Fibroblast of skin of scalp (primary cell): ENCODE measurements around the gene NFIC.
"Not testable (repeated sequence)": the region's sequence is repeated elsewhere in the genome, so short reads cannot be mapped to it uniquely, and the experiment has no call there.

Experiments
- DNase-seq: peaks from one replicate; pipeline ENCODE4 v3.0.0-alpha.2; 2013

Gene NFIC

DNA sequence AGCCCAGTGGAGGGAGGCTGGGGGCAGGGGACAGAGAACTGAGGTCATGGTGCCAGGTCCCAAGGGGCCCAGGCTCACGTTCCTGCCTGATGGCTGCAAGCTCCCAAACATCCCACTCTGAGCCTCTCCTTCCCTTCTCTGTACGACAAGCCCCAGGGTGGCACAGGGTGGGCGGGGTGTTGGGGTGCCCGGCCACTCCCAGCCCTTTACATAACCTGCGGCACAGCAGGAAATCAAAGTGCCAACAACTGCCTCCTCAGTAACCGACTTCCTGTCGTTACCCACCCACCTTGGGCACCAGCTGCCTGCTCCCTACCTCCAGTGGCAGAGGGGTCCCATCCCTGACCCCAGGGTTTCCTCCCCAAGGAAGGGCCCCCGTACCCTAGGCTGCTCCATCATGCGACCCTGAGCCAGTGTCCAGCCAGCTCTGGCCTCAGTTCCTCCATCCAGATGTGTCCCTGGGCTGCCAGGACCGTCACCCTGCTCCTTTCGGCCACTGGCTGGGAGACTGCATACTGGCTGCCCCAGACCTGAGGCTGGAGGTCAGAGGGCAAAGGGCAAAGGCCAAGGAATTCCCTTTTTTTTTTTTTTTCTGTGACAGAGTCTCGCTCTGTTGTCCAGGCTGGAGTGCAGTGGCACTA, 27.7 kb upstream of the NFIC start:
- DNase-seq: no peak

DNA sequence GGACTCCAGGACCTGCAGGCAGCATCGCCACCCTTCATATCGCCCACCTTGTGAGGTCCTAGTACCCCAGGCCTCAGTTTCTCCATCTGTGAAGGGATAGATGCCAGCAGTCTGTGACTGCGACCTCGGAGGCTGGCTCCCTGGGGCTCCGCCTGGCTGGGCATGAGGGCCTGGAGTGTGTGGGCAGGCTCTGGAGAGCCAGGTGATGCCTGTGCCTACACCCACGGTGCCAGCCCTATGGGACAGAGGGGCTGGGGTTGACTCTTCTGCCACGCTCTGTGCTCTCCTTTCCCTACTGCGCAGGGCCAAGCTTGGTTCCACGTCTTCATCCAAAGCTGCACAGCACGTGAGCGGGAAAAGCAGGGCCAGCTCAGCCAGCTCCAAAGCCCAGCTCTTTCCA, 26.0 kb upstream of the NFIC start:
- DNase-seq: no peak

DNA sequence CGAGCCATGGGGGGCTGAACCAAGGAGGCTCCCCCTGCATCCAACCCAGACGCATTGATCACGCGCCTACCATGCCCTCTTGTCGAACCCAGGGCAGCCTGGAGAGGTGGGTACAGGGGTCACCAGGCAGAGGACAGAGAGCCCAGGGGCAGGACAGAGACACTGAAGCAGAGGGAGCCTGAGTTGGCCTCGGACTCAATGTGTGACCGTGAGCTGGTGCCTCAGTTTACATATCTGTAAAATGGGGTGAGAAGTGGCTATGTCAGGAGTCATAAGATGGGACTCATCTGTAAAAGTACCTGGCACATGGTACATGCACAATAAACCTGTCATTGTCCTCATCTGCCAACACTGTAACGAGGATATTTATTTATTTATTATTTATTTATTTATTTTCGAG, 24.1 kb upstream of the NFIC start:
- DNase-seq: no peak

DNA sequence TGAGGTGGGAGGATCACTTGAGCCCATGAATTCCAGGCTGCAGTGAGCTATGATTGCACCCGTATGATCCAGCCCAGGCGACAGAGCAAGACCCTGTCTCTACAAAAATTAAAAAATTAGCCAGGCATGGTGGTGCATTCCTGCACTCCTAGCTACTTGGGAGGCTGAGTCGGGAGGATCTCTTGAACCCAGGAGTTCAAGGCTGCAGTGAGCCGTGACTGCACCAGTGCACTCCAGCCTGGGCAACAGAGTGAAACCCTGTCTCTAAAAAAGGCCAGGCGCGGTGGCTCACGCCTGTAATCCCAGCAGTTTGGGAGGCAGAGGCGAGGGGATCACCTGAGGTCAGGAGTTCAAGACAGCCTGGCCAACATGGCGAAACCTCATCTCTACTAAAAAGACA, 23.4 kb upstream of the NFIC start:
- DNase-seq: not testable (repeated sequence)

DNA sequence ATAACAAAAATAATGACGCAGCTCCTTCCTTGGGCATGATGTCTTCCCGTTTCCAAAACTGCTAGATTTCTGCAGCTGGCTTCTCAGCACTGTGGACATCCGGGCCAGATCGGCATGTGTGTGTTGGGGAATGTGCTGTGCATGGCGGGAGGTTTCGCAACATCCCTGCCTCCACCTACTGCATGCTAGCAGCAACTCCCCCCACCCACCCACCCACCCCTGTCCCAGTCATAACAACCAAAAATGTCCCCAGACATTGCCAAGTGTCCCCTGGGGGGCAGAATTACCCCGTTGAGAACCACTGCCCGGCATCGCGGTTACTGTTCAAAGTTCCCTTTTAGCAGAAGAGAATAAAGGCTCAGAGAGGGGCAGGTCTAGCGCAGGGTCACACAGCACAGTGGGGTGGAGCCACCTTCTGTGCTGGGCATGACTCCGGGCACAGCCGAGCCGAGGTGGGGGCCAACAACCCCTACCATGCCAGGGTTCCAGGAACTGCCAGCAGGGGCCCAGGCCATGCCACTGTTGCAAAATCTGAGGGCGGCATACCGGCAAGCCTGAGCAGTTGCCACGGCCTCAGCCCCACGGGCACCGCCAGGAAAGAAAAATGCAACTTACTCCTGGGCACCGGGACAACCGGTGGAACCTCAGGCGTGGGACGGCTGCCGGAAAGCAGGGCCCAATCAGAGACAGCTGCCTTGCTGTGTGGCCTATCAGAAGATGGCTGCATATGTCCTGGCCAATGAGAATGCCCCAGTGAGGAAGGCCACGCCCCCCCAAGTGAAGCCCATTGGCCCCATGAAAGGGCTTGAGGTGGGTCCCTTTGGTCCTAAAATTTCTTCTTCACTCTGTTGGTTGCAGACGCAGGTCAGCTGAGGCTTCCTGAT, 22.5 kb upstream of the NFIC start:
- DNase-seq: peak; percentile 82

DNA sequence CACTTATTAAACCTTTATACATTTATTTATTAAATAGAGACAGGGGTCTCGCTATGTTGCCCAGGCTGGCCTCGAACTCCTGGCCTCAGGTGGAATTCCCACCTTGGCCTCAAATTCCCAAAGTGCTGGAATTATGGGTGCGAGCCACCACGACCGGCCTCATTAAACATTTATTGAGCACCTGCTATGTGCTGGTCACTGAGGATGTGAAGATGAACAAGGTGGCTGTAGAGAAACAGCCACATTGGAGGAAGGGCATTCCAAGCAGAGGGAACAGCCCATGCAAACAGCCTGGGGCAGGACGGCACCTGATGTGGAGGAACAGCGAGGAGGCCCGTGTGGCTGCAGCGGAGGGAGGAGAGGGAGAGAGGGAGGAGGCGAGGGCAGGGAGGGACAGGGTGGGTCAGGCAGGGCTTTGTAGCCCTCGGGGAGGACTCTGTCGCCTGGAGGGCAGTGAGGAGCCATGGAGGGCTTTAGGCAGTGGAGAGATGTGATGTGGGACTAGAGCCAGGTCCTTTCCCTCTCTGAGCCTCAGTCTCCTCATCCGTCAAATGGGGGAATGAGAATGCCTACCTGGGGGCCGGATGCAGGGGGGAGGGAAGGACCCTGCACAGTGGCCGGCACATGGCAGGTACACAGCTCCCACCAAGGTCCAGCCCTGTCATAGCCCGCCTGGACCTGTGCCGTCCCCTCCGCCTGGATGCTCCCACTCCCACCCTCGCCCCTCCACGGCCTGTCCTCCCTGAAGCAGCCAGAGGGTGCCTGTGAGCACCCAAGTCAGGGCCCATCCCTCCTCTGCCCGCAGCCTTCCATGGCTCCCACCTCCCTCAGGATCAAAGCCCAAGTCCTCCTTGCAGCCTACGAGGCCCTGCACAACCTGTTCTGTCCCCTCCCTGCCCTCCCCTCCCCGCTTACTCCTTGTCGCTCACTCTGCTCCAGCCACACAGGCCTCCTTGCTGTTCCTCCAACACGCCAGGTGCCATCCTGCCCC, 21.5 kb upstream of the NFIC start:
- DNase-seq: no peak

DNA sequence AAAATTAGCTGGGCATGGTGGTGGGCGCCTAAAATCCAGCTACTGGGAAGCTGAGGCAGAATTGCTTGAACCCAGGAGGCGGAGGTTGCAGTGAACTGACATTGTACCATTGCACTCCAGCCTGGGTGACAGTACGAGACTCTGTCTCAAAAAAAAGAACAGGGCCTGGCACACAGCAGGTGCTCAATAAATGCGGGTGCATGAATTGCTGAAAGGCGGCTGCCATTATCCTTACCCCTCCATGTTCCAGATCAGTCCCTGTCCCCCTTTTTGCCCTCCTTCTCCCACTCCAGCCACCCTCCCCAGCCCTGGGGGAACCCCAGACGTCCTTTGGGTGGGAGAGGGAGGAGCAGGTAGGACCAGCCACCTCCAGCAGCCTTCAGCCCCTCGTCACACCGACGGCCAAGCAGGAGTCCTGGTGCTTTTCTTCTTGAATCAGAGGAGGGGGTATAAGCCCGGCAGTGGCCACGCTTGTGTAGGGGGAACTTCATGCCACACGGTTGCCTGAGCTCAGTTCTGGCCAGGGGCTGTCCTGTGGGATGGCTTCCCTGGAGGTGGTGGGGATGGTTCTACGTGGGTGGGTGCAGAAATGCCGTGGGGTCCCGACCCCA, 20.4 kb upstream of the NFIC start:
- DNase-seq: no peak

DNA sequence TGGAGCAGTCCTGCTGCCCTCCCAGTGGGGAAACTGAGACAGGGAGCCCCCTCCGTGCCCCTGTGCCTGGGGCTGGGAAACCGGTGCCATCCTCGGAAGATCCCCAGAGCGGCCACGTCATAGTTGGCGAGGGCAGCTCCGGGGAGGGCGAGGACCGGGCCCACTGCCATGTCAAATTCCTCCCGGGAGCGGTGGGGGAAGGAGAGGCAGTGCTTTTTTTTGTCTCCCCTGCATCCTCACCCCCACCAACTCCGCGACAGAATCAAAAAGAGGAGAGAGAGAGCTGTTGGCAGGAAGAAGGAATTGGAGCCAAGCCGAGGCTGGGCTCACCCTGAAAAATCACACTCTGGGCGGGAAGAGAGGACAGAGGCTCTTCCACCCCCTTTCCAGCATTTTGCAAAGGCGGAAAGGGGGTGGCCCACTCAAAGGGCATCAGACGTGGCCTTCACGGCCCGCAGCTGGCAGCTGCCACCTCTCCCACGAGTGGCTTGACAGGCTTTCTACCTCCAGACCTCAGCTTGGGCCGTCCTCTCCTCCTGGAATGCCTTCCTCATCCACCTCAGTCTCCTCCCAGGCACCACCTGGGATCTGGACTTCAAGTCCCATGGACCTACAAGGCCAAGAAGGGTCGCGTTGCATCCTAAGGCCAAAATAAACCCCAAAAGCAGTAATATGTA, 19.6 kb upstream of the NFIC start:
- peak; percentile 90 for DNase-seq

DNA sequence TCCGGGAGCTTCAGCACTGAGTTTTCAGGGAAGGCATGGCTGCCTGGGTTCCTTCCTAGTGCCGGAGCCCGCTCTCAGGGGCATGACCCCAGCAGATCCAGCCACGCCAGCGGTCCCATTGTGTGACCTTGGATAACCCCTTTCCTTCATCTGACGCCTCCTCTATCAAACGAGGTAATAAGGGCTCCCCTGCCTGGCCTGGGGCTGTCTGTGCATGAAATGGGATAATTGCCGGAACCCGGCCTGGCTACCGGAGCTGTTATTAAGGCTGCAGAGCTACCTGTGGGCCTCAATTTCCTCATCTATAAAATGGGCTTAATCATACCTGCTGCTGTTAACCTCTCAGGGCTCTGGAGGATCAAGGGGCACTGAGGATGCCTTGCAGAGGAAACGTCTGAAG, 18.3 kb upstream of the NFIC start:
- no peak for DNase-seq

DNA sequence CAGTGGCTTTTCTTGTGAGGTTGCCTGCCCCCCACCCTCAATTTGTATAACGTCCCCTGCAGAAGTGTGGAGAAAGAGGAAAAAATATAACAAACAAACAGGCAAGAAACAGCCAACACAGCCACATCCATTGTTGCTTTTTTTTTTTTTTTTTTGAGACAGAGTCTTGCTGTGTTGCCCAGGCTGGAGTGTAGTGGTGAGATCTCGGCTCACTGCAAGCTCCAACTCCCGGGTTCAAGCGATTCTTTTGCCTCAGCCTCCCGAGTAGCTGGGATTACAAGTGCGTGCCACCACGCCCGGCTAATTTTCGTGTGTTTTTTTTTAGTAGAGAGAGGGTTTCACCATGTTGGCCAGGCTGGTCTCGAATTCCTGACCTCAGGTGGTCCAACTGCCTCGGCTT, 17.9 kb upstream of the NFIC start:
- not testable (repeated sequence) for DNase-seq

DNA sequence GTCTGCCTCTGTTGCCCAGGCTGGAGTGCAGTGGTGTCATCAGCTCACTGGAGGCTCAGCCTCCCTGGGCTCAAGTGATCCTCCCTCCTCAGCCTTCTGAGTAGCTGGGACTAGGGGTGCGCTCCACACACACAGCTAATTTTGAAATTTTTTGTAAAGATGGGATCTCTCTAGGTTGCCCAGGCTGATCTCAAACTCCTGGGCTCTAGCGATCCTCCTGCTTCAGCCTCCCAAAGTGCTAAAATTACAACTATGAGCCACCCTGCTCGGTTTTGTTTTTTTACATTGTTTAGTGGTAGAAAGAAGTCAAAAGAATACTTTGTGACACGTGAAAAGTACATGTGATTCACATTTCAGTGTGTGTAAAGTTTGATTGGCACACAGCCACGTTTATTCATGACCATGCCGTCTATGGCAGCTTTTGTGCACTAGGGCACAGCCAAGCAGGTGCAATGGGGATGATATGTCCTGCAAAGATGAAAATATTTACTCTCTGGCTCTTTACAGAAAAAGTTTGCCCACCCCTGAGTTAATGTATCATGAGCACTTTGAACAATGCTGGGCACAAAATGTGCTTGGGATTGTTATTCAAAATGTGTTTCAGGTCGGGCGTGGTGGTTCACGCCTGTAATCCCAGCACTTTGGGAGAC, 16.2 kb upstream of the NFIC start:
- DNase-seq: no peak

DNA sequence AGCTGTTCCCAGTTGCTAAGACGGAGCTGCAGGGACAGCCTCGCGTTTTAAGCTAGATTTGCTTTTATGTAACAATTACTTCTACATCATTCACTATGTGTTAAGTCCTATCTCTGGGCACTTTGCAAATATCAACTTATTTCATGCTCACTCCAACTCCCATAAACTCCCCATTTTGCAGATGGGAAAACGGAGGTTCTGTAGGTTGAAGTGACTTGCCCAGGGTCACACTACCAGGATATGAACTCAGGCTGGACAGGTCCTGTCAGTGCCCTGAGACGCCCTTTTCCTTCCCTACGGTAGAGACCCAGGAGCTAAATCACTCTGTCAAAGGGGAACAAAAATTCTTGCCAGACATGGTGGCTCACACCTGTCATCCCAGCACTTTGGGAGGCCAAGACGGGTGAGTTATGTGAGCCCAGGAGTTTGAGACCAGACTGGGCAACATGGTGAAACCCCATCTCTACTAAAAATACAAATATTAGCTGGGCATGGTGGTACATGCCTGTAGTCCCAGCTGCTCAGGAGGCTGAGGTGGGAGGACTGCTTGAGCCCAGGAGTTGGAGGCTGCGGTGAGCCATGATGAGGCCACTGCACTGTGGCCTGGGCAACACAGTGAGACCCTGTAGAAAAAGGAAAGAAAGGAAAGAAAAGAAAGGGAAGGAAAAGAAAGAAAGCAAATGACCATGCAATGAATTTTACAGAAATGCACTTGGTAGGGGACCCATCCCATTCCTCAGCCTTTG, 14.5 kb upstream of the NFIC start:
- no peak for DNase-seq

DNA sequence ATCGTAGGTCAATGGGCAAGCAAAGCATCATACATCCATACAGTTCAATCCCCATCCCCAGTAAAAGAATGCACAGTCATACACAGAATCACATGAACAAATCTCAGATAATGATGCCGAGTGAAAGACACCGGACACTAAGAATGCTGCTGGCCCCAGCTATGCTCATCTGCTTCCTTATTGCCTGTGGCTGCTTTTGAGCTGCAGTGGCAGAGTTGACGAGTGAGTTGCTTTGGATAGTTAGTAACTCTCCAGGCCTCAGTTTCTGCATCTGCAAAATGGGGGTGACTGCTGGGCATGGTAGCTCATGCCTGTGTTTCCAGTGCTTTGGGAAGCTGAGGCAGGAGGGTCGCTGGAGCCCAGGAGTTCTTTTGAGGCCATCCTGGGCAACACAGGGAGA, 12.9 kb upstream of the NFIC start:
- no peak for DNase-seq

DNA sequence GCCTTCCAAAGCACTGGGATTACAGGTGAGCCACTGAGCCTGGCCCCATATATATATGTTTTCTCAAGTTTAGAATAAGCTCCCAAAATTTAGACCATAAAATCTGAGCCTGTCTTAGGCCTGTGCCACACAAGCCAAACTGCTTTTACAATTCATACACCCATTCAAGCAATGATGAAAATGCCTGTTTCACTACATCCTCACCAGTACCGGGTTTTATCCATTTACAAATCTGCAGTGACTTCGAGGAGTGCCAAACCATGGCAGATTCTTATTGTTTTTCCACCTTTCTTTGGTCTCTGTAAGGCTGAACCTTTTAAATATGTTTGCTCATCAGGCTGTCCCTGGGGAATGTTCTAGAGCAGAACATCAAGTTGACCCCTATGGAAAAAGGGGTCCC, 9.6 kb upstream of the NFIC start:
- no peak for DNase-seq

DNA sequence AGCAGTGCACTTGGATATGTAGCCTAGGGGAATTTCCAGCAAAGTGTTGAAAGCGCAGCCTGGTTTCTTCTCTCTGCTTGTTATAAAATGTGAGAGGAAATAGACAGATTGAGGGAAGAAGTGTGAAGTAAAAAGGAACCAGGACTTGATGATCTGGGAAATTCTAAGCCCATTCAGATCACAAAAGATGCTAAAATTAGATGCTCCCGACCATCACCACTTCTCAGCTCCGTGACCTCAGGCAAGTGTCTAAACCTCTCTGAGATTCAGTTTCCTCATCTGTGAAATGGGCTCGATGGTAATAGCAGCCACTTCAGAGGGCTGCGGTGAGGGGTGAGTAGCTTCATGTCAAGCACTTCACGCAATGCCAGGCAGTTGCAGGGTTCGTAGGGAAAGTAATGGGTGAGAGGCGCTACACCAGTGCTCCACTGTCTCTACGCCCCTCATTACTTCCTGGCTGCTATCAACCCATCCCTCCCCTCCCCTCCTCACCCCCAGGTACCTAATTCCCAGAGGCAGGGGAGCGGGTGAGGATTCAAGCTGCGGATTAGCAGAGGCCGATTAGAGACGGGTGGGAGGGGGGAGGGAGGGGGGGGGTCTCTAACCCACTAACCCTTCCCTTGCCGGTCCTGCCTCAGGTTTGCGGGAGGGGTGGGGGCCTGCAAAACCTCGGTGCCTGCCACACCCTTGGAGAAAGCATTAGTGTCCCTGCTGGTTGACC, 9.0 kb upstream of the NFIC start:
- no peak for DNase-seq

DNA sequence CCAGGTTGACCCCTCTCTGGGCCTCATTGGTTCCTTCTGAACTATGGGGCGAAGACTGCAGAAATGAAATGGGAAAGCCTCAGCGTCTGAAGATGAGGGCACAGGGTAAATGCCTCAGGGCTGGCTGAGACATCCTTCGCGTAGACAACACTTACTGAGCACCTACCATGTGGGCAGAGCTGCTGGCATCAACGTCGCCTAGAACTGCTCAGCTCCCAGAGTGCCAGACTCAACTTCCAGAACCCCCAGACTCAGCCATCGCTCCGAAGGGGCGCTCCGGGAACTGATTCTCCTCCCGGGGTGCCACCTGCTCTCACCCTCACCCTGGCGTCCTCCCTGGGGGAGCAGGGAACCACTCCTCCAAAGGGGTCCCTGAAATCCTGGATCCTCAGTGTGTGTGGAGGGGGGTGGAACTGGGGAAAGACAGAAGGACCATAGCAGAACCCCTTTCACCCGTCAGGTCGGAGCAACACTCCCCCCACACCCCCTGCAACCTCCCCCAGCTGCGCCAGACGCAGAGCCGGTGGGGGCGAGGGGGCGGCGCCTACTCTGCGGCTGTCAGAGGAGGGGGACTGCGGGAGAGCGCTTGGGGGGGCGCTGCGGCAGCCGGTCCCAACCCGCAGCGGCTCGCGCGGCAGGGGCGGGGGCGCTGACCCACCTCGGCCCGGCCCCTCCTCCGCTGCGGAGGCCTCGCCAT, 8.2 kb upstream of the NFIC start:
- DNase-seq: no peak

DNA sequence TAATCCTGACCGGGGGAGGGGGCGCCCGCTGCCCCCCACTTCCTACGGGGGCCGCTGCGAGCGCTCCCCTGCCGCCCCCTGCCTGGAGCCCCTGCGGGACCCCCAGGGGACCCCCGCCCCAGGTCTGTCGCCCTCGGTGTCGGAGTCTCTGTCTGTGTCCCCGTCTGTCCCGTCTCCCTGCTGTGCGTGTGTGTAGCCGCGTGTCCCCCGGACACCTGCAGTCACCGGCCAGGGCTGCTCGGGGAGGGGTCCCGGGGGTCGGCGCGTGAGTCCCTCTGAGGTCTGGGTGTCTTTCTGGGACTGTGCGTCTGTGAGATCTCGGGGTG, 7.7 kb upstream of the NFIC start:
- no peak for DNase-seq

DNA sequence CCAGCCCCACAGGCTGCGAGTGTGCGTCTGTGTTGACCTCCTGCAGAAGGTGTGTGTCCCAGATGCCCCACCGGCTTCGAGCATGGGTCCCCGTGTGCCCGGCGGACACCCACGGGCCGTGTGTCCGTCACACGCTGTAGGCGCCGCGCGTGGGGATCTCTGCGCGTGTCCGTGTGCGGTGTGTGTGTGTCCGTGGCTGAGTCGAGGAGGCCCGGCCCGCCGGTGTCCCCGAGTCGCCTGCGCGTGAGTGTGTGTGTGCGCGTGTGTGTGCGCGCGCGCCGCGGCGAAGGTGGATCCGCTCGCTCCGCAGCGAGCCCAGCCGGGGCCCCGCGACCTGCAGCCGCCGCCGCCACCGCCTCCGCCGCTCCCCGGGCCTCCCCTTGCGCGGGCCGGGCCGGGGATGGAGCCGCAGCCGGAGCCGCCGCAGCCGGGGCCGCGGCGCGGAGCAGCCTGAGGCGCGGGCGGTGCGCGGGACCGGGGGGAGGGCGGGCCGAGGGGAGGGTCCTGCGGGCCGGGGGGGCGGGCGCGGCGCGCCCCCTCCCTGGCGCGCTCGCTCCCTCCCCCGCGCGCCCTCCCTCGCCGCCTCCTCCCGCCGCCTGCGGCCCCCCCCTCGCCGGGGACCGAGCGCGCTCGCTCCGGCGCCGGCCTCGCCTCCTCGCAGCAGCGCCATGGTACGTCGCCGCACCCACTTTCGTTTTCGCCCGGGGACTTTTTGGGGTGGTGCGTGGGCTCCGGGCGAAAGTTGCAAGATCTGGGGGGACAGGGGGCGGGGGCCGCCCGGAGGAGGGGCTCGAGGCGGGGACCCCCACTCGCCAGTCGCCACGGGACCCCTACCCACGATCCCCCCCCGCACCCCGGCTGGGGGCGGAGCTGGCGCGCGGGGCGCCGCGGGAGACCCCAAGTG, 7.1 kb upstream of the NFIC start:
- peak; percentile 68 for DNase-seq
